Loucy (cell line): ENCODE data around the gene P2RY8.

Experiments
- H2AFZ ChIP-seq: fragments of 200-600 bp; sonication (generic); 2 replicates; pipeline ENCODE4 v1.6.0; 2016; ENCODE audit warnings: antibody characterized with exemption, mild to moderate bottlenecking, low read length, moderate library complexity
- H3F3A ChIP-seq: fragments of 200-600 bp; 2 replicates; pipeline ENCODE4 v1.6.0; 2016; ENCODE audit warnings: antibody characterized with exemption, low read depth, mild to moderate bottlenecking
- H3K27me3 ChIP-seq: fragments of 200-600 bp; sonication (generic); 2 replicates; pipeline ENCODE4 v1.6.1; 2014; ENCODE audit warnings: low read length, mild to moderate bottlenecking; ENCODE audit not compliant: insufficient read depth, poor library complexity, severe bottlenecking
- H3K36me3 ChIP-seq: fragments of 200-600 bp; sonication (generic); 2 replicates; pipeline ENCODE4 v1.6.1; 2016; ENCODE audit warnings: low read length; ENCODE audit not compliant: insufficient read depth
- H3K4me1 ChIP-seq: fragments of 200-600 bp; sonication (generic); 2 replicates; pipeline ENCODE4 v1.5.1; 2014; ENCODE audit warnings: low read length, mild to moderate bottlenecking; ENCODE audit not compliant: insufficient read depth, poor library complexity, severe bottlenecking
- H3K4me2 ChIP-seq: fragments of 200-600 bp; sonication (generic); 2 replicates; pipeline ENCODE4 v1.6.0; 2014; ENCODE audit warnings: antibody characterized with exemption, low read length, low read depth, mild to moderate bottlenecking; ENCODE audit not compliant: poor library complexity, severe bottlenecking
- H3K4me3 ChIP-seq: fragments of 200-600 bp; sonication (generic); 2 replicates; pipeline ENCODE4 v1.5.1; 2014; ENCODE audit warnings: low read length, mild to moderate bottlenecking, mixed read lengths; ENCODE audit not compliant: poor library complexity, severe bottlenecking
- H3K79me2 ChIP-seq: fragments of 200-600 bp; sonication (generic); 2 replicates; pipeline ENCODE4 v1.6.1; 2014; ENCODE audit warnings: low read length; ENCODE audit not compliant: insufficient read depth
- H3K9ac ChIP-seq: fragments of 200-600 bp; sonication (generic); 2 replicates; pipeline ENCODE4 v1.6.0; 2014; ENCODE audit warnings: mild to moderate bottlenecking, low read depth, low read length, moderate library complexity; ENCODE audit not compliant: poor library complexity, severe bottlenecking
- H3K9me2 ChIP-seq: fragments of 200-600 bp; sonication (generic); replicated peaks from 2 replicates; pipeline ENCODE4 v1.6.1; 2016; ENCODE audit warnings: low read depth, low read length, mixed read lengths
- H3K9me3 ChIP-seq: fragments of 200-600 bp; sonication (generic); 2 replicates; pipeline ENCODE4 v1.6.1; 2014; ENCODE audit warnings: mild to moderate bottlenecking, antibody characterized with exemption, low read length, low read depth; ENCODE audit not compliant: insufficient read depth
- H4K20me1 ChIP-seq: fragments of 200-600 bp; sonication (generic); 2 replicates; pipeline ENCODE4 v1.6.0; 2014; ENCODE audit warnings: antibody characterized with exemption, low read length, mild to moderate bottlenecking; ENCODE audit not compliant: insufficient read depth, poor library complexity, severe bottlenecking
- EZH2phosphoT487 ChIP-seq: fragments of 200-600 bp; IDR thresholded peaks from 2 replicates; pipeline ENCODE4 v1.6.1; 2018; ENCODE audit warnings: antibody characterized with exemption, mild to moderate bottlenecking, moderate library complexity, borderline replicate concordance
- TF ChIP-seq, protein P1 (sequence below): fragments of 200-600 bp; sonication (generic); conservative IDR thresholded peaks from 2 replicates; pipeline ENCODE4 v1.5.1; 2014; ENCODE audit warnings: mild to moderate bottlenecking, antibody characterized with exemption, low read length

Gene P2RY8

DNA sequence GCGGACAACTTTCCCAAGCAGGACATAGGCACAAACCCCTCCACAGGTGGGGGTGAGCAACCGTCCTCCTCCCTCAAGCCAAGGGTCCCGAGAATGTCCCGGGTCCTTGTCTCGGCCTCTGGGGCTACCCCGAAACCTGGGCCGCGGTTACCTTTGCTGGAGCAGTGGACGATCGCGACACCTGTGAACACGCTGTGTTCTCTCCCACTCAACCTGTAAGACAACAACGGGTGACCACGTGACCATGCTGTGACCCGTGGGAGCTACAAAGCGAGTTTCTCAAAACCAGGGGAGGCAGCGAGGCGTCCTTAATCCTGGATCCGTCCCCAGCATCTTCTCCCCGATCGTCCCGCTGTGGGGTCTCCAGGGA is 102.1 kb downstream of the P2RY8 start:
- no peaks in the 10 kb centered on the region for H3K9me3 ChIP-seq
- H3K36me3 ChIP-seq: peaks cover 5% of the 10 kb centered on the region; the same call in 1 of the 2 replicates
- H3K9ac ChIP-seq: no peak overlapping the region
- TF ChIP-seq EZH2phosphoT487: no peak
- TF ChIP-seq, protein P1, sequence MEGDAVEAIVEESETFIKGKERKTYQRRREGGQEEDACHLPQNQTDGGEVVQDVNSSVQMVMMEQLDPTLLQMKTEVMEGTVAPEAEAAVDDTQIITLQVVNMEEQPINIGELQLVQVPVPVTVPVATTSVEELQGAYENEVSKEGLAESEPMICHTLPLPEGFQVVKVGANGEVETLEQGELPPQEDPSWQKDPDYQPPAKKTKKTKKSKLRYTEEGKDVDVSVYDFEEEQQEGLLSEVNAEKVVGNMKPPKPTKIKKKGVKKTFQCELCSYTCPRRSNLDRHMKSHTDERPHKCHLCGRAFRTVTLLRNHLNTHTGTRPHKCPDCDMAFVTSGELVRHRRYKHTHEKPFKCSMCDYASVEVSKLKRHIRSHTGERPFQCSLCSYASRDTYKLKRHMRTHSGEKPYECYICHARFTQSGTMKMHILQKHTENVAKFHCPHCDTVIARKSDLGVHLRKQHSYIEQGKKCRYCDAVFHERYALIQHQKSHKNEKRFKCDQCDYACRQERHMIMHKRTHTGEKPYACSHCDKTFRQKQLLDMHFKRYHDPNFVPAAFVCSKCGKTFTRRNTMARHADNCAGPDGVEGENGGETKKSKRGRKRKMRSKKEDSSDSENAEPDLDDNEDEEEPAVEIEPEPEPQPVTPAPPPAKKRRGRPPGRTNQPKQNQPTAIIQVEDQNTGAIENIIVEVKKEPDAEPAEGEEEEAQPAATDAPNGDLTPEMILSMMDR: no peak
- H4K20me1 ChIP-seq: no peaks in the 10 kb centered on the region
- no peaks in the 10 kb centered on the region for H3K9me2 ChIP-seq
- no peaks in the 10 kb centered on the region for H3K79me2 ChIP-seq
- no peak overlapping the region for H2AFZ ChIP-seq
- no peak overlapping the region for H3K4me3 ChIP-seq
- no peaks in the 10 kb centered on the region for H3F3A ChIP-seq
- no peaks in the 10 kb centered on the region for H3K27me3 ChIP-seq
- no peak overlapping the region for H3K4me2 ChIP-seq
- H3K4me1 ChIP-seq: no peaks in the 10 kb centered on the region

DNA sequence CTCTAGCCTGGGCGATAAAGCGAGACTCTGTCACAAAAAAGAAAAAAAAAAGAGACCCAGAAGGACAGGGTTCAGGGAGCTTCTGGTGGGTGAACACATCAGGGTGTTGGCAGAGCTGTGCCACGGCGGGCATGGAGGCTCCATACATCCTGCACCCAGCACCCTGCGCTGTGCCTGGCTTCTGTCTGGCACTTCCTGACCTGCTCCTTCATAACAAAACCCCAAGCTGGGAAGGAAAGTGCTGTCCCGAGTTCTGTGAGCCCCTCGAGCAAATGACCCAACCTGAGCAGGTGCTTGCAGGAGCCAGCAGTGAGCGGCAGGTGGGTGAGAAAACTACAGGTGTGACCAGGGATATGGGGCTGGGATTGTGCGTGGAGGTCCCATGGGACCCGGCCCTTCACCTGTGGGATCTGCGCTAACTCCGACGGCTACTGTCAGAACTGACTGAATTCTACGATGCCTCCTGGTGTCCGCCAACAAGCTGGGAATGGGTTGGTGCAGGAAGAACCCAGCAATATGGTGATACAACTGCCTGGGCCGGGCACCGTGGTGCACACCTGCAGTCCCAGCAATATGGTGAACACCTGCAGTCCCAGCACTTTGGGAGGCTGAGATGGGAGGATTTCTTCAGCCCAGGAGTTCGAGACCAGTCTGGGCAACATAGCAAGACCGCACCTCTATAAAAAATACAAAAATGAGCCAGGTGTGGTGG is 103.2 kb downstream of the P2RY8 start:
- H3F3A ChIP-seq: no peaks in the 10 kb centered on the region
- H3K79me2 ChIP-seq: no peaks in the 10 kb centered on the region
- H3K36me3 ChIP-seq: peaks cover 5% of the 10 kb centered on the region; the same call in 1 of the 2 replicates
- H3K4me3 ChIP-seq: no peak overlapping the region
- no peaks in the 10 kb centered on the region for H3K9me3 ChIP-seq
- no peaks in the 10 kb centered on the region for H3K9me2 ChIP-seq
- no peaks in the 10 kb centered on the region for H4K20me1 ChIP-seq
- no peaks in the 10 kb centered on the region for H3K4me1 ChIP-seq
- H3K27me3 ChIP-seq: no peaks in the 10 kb centered on the region
- TF ChIP-seq, protein P1: no peak
- no peak for TF ChIP-seq EZH2phosphoT487
- H2AFZ ChIP-seq: no peak overlapping the region
- no peak overlapping the region for H3K9ac ChIP-seq
- no peak overlapping the region for H3K4me2 ChIP-seq

DNA sequence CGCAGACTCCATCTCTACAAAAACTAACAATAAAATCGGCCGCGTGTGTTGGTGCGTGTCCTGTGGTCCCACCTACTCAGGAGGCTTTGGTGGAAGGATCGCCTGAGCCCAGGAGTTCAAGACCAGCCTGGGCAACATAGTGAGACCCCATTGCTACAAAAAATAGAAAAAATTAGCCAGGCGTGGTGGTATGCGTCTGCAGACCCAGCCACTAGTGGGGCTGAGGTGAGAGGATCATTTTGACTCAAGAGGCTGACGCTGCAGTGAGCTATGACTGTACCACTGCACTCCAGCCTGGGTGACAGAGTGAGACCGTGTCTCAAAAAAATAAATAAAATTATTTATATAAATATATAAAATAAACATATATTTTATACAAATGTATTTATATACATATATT is 106.5 kb downstream of the P2RY8 start:
- Histone ChIP-seq H3K79me2 (no peaks in the 10 kb centered on the region), H3K9me3 (no peaks in the 10 kb centered on the region), H3K4me2 (no peak overlapping the region), H3K4me3 (no peak overlapping the region), H3K27me3 (no peaks in the 10 kb centered on the region), H2AFZ (no peak overlapping the region), H3F3A (no peaks in the 10 kb centered on the region), H3K9me2 (no peaks in the 10 kb centered on the region), H3K9ac (no peak overlapping the region), H3K36me3 (no peaks in the 10 kb centered on the region; the same call in 1 of the 2 replicates), H4K20me1 (no peaks in the 10 kb centered on the region), H3K4me1 (no peaks in the 10 kb centered on the region)
- no peak for TF ChIP-seq EZH2phosphoT487
- TF ChIP-seq, protein P1: no peak
